Forelimb muscle (tissue), 1 donor: ENCODE results near the gene TMIE. TPM values are rescaled to one million over a fixed set of nuclear protein-coding genes. Genes with fewer than 3 reads are reported as not detected.
A peak's percentile ranks its signal among the peaks of the same experiment; 100 is the strongest.

ENCODE experiments used
- DNase-seq: peaks from one replicate; pipeline ENCODE4 v3.0.0-alpha.2; 2013; ENCODE audit warnings: low read depth
- polyA plus RNA-seq: library from polyadenylated mRNA; unstranded; fragments of 120-200 nt; gene quantifications from one replicate; pipeline ENCODE4 v1.2.1, GENCODE V29; 2013; ENCODE audit not compliant: insufficient read length

TMIE gene, protein sequence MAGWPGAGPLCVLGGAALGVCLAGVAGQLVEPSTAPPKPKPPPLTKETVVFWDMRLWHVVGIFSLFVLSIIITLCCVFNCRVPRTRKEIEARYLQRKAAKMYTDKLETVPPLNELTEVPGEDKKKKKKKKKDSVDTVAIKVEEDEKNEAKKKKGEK
- 1.2 TPM for polyA plus RNA-seq

DNA sequence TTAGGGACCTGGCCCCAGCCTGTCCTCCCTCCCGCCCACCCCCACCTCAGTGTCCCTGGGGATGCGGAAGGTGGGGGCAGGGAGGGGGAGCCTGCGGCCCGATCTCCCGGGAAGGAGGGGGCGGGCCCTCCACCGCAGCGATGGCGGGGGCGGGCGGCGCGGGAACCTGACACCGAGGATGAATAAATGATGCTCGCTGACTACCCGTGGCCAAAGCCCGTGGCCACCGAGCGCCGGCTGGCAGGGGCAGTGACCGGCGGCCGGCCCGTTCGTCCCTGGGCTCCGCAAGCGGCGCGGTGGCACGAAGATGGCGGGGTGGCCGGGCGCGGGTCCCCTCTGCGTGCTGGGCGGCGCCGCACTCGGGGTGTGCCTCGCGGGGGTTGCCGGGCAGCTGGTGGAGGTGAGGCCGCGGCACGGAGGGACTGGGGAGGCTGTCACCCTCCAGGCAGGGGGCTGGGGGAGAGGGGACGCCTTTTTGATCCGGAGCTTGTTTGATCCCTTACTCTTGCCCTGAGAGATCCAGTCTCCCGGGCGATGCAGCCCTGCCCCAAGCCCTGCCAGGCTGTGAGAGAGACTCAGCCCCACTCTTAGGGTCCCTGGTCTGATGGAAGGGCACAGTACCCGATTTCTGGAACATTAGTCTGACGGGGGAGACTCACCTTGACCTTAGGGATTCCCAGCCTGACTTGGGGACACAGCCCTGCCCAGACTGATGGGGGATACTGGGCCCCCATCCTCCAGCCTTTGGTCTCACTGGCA is at the start of gene TMIE:
Gene TMIE, plus strand, starts transcription at position 212 of the 759 bp plus-strand sequence. Its CDS starts 96 bp downstream, at position 308.
- no peak for DNase-seq

GRCh38 chr3:46655271-46655670 is 45.9 kb upstream of the TMIE start:
- no peak for DNase-seq

DNA sequence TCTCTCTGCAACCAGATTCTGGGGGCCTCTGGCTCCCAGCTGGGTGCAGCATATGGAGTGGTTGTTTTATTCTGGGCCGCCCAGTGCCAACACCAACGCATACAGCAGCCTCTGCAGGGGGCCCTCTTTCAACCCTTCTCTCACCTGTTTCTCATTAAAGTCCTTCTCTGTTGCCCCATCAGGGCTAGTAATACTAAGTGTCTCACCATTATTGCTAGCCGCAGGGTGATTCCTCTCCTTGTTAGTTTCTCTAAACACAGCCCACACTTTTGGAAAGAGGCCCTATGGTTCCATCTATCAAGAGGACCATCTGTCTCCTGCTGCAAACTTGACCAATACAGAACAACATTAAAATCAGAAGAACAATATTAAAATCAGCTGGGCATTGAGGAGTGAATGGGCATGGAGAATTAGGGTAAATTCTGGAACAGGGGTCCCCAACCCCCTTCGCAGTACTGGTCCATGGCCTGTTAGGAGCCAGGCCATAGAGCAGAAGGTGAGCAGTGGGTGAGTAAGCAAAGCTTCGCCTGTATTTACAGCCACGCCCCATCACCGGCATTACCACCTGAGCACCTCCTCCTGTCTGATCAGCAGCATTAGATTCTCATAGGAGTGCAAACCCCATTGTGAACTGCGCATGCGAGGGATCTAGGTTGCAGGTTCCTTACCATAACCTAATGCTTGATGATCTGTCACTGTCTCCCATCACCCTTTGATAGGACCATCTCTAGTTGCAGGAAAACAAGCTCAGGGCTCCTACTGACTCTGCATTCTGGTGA is 44.2 kb upstream of the TMIE start:
- no peak for DNase-seq

- no peak for DNase-seq
Observed at GRCh38 chr3:46659285-46659684, 41.9 kb upstream of the TMIE start.

- no peak for DNase-seq
Observed at GRCh38 chr3:46660003-46660402, 41.2 kb upstream of the TMIE start.

DNA sequence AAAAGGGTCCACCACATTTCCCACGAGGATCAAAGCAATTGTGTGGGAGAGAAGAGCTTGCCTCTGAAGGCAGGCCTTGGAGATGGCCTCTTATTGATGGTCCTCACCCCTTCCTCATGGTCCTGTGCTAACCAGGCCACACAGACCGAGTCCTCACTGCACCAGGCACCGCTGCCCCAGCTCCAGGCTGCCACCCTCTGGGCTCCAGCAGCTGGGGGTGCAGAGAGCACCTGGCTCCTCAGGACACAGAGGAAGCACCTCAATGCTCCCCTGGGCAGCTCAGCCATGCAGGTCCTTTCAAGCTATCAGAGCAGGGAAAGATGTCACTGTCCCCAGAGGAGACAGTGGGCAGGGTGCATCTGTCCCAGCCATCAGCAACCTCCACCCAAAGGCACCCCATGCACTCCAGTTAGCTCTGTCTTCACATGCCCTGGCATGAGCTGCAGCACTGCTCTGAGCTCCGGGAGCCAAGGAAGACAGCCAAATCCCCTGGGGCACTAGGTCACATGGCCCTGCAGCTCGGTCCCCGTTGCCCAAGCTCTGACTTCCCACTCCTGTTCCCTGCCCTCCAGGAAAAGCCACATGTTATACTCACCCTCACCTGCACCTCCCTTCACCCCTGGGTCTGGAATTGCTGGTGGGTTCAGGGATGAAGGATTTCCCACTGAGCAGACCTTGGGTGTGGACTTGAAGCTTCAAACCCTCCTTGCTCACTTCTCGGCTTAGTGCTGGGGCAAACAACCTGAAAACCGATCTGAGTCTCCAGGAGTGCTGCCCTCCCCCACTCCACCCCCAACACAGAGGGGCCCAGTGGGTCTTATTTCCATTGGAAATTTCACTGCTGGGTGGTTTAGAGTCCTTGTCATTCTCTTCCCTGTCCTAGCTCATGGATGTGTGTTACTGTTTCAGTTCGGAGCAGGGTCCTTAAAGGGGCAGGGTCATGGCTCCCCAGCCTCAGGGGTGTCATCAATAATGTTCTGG is 40.4 kb upstream of the TMIE start:
- no peak for DNase-seq

- DNase-seq: no peak
Observed at GRCh38 chr3:46661776-46662766, 39.1 kb upstream of the TMIE start.

DNA sequence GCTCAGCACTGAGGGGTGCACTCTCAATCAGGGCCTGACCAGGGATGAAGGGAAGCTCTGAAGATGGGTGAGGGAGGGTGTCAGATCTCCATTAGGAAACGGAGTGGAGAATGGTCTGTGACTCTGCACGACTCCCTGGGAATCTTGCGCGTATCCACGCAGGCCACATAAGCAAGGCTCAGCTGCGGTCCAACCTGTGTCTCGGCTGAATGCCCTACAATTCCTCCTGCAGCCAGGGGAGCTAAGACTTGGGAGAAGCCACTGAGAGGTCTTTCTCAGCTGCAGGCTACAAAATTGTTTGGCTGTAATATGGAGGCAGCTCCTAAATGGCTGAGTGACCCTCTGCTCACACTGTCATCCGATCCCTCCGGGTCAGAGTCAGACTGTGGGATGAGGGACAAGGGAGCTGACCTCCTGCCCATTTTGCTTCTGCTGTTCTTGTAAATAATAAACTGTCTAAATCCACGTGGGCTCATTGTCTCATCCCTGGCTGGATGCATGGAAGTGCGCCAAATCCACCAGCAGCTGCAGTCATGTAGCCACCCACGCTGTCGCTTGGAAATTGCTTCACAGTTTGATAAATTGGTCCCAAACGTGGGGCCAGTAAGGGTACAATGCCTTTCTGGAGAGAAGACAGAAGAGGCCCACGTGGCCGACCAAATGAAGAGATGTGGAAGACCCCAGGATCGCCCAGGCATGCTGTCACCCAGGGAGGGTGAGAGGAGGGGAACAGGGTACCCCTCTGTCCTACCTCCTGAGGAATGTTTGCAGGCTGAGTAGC is 38.2 kb upstream of the TMIE start:
- peak; percentile 53 for DNase-seq

DNA sequence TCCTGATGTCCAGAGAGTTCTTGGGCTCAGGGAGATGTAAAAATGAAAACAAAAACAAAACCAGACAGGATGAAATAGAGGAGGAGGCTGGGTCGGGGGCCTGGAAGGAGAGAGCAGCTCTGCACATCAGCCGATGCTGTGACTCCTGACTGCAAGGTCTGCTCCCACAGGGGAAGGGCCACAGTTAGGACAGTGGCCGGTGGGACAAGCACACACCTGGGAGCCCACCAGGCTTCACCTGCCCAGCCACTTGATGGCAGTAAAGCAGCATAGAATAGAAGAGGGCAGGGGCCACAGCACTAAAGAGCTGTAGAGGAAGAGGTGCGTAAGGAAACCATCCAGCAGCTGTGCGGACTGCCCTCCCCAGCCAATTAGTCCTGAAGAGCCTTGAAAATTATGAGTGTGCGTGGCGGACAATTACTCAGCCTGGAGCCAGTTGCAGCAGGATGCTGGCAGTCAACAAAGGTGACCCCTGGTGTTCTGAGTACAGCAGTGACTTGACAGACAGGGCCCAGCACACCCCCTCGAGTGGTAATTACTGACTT is 37.5 kb upstream of the TMIE start:
- no peak for DNase-seq

DNA sequence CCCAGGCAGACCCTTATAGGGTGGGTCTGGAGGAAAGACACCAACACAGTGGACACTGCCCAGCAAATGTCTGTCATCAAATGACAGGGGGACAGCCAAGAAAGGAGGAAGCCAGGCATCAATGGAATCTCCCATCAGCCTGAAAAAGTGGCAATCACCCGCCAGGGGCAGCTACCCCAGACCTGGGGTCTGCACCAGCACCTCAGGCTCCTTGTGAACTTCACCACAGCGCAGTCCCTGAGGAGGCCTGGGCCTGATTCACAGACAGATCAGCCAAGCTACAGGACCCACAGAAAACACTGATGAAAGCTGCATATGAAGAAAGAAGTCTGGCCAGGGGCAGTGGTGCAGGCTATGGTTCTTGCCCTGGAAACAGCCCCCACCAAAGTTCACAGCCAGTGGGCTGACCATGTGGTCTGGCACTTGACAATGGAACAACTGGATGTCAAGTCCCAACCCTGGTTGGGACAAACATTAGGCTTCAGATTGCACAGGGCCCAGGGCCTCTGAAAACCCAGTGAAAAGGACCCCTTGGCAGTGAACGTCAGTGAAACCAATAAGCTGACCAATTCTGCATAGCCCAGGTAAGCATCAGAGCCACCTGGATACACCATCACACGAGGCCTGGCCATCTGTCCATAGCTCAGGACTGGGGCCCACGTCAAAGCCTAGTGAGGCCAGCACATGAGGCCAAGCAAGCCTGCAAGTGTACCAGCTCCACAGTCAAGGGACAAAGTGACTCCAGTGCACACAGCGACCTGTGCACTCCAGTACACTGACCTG is 36.8 kb upstream of the TMIE start:
- no peak for DNase-seq

DNA sequence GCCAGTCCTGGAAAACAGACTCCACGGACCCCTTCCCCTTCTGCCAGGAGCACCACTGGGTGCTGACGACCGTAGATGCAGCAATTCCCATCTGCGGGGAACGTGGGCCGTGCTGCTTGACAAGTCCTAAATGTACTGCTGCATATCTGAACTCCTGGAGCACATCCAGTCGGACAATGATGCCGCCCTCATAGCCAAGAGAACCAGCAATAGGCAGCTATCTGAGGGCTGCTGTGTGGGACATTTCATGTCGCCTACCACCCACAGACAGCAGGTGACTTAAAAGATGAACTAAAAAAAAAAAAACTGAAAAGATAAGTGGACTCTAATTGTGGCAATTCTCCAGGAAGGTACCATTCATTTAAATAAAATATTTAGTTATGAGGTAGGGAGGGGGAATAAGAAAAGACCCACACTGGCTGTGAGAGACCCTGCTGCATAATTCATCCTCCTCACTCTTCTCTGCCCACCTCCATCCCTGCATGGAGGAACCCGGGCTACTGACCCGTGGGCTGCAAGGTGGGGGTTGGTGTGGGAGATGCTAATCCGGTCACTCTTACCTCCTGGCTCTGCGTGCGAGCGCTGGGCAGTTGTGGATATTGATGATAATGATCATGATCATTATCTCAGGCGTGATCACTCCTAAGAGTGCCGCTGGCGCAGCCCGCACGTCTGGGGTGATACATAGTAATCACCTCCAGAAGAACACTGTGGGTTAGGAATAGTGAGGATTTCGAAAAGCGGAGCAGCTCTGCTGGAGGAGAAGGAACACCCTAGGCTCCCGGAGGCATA is 36.0 kb upstream of the TMIE start:
- no peak for DNase-seq

- DNase-seq: no peak
Observed at GRCh38 chr3:46665763-46666452, 35.3 kb upstream of the TMIE start.

GRCh38 chr3:46666453-46666845 is 34.7 kb upstream of the TMIE start:
- DNase-seq: no peak

GRCh38 chr3:46667061-46667621 is 34.1 kb upstream of the TMIE start:
- no peak for DNase-seq

- DNase-seq: no peak
Observed at GRCh38 chr3:46667657-46668056, 33.5 kb upstream of the TMIE start.

- DNase-seq: no peak
Observed at GRCh38 chr3:46668116-46668515, 33.1 kb upstream of the TMIE start.

DNA sequence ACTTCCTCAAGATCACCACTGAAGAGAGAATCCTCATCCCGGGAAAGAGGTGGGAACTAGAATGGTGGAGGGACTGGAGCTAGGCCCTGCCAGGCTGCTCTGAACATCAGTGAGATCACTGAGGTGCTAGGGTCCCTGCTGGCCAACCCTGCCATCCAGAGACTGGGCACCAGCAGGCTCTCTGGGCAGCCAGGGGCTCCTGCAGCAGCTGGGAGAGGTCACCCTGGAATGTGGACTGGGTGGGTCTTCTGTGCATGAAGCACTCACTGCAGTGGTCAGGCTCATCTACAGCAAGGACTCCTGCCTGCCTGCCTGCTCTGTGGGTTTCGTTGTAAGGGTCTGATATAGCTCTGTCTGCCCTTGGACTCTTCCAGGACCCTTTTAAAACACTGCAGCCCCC is 32.6 kb upstream of the TMIE start:
- no peak for DNase-seq
